Endothelial cell of umbilical vein (primary cell): ENCODE data around the gene BEAN1. TPM values are rescaled to one million over a fixed set of nuclear protein-coding genes. Genes with fewer than 3 reads are reported as not detected.

Experiments
- BruUV-seq: library from RNA; stranded (reverse); fragments of 400-500 nt; replicated peaks from 2 replicates; lab custom pipeline; 2021; lab: Mats Ljungman, UMichigan
- CTCF ChIA-PET: fragments of 300-600, 350-600 bp; sonication (Branson Sonifier 250); formaldehyde crosslinking; loops from one replicate; lab custom pipeline; 2021; ENCODE audit warnings: antibody characterized with exemption, inconsistent platforms; lab: Charles Lee
- POLR2A ChIA-PET: fragments of 300-600, 350-600 bp; sonication (Branson Sonifier 250); formaldehyde crosslinking; loops from one replicate; lab custom pipeline; 2021; ENCODE audit warnings: antibody characterized with exemption, inconsistent platforms; lab: Charles Lee
- DNase-seq: peaks from one replicate; pipeline ENCODE4 v3.0.0-alpha.2; 2011; ENCODE audit warnings: low read depth, low spot score
- FAIRE-seq: peaks from 2 replicates; lab custom pipeline; 2011; peaks lifted over from hg19 to GRCh38; lab: Jason Lieb, UNC
- H2AFZ ChIP-seq: 2 replicates; pipeline ENCODE4 v1.6.0; 2012; ENCODE audit warnings: low read depth, low read length, control low read depth, inconsistent platforms
- H3K27ac ChIP-seq: 2 replicates; pipeline ENCODE4 v1.5.1; 2011; ENCODE audit warnings: low read depth, mild to moderate bottlenecking, control low read depth, low read length, moderate library complexity; ENCODE audit not compliant: insufficient read depth
- H3K27me3 ChIP-seq, 2 experiments: 2 replicates each; pipeline versions ENCODE4 v1.6.0 to v1.6.1; 2011; ENCODE audit warnings: low read length in 2 of 2, mixed read lengths in 1 of 2; ENCODE audit not compliant: control insufficient read depth in 2 of 2, insufficient read depth in 2 of 2
- H3K36me3 ChIP-seq, 2 experiments: 2 replicates in 1 of 2; 3 replicates in 1 of 2; pipeline ENCODE4 v1.5.1; 2011; ENCODE audit warnings: low read length in 2 of 2, mild to moderate bottlenecking in 1 of 2, moderate library complexity in 1 of 2; ENCODE audit not compliant: control insufficient read depth in 2 of 2, insufficient read depth in 2 of 2; ENCODE audit errors: extremely low read depth in 1 of 2
- H3K4me1 ChIP-seq: 3 replicates; pipeline ENCODE4 v1.5.1; 2011; ENCODE audit warnings: mild to moderate bottlenecking, low read length; ENCODE audit not compliant: control insufficient read depth, insufficient read depth; ENCODE audit errors: extremely low read depth
- H3K4me2 ChIP-seq: 2 replicates; pipeline ENCODE4 v1.6.1; 2011; ENCODE audit warnings: low read length, control low read depth, mixed read lengths; ENCODE audit not compliant: insufficient read depth
- H3K4me3 ChIP-seq, 3 experiments: fragments of 200-600 bp in 1 of 3; sonication (generic), shearing (Covaris generic) in 1 of 3; replicated peaks in 1 of 3; 2 replicates each; pipeline ENCODE4 v1.5.1; 2011 to 2016; ENCODE audit warnings: control low read depth in 3 of 3, low read length in 3 of 3, mild to moderate bottlenecking in 2 of 3, inconsistent platforms in 1 of 3, low read depth in 1 of 3, moderate library complexity in 1 of 3; ENCODE audit not compliant: insufficient read depth in 1 of 3
- H3K79me2 ChIP-seq: 2 replicates; pipeline ENCODE4 v1.6.0; 2012; ENCODE audit warnings: low read length, inconsistent platforms; ENCODE audit not compliant: control insufficient read depth, insufficient read depth
- H3K9ac ChIP-seq: replicated peaks from 2 replicates; pipeline ENCODE3; 2011; ENCODE audit warnings: low read length, control low read depth; ENCODE audit not compliant: insufficient read depth; ENCODE audit errors: extremely low read depth
- H3K9me1 ChIP-seq: replicated peaks from 3 replicates; pipeline ENCODE4 v1.6.0; 2011; ENCODE audit warnings: mild to moderate bottlenecking, low read length; ENCODE audit not compliant: control insufficient read depth, insufficient read depth; ENCODE audit errors: extremely low read depth
- H3K9me3 ChIP-seq: replicated peaks from 2 replicates; pipeline ENCODE4 v1.5.1; 2012; ENCODE audit warnings: low read length, inconsistent platforms; ENCODE audit not compliant: control insufficient read depth, insufficient read depth
- H4K20me1 ChIP-seq: replicated peaks from 2 replicates; pipeline ENCODE3; 2011; ENCODE audit warnings: mild to moderate bottlenecking, low read length; ENCODE audit not compliant: control insufficient read depth, insufficient read depth; ENCODE audit errors: extremely low read depth
- CTCF ChIP-seq, 2 donors: IDR thresholded peaks; 1 replicate in 1 of 2; 2 replicates in 1 of 2; pipeline ENCODE4 v1.5.1; 2011; ENCODE audit warnings: low read length in 2 of 2, mild to moderate bottlenecking in 2 of 2, moderate library complexity in 2 of 2, control low read depth in 1 of 2, inconsistent platforms in 1 of 2, low read depth in 1 of 2; ENCODE audit not compliant: insufficient read depth in 1 of 2; ENCODE audit errors: extremely low read depth in 1 of 2
- EZH2 ChIP-seq: IDR thresholded peaks from 2 replicates; pipeline ENCODE4 v1.6.1; 2012; ENCODE audit warnings: borderline replicate concordance, low read depth, mild to moderate bottlenecking, moderate library complexity, low read length, inconsistent platforms; ENCODE audit not compliant: severe bottlenecking
- FOS ChIP-seq: IDR thresholded peaks from 2 replicates; pipeline ENCODE4 v1.6.1; 2011; ENCODE audit warnings: mild to moderate bottlenecking, low read length, moderate library complexity, borderline replicate concordance; ENCODE audit not compliant: insufficient read depth
- GATA2 ChIP-seq: IDR thresholded peaks from 2 replicates; pipeline ENCODE4 v1.7.0; 2011; ENCODE audit warnings: low read depth, mild to moderate bottlenecking, moderate library complexity, mixed read lengths, low read length; ENCODE audit not compliant: insufficient read length, insufficient read depth
- JUN ChIP-seq: IDR thresholded peaks from 2 replicates; pipeline ENCODE4 v1.6.1; 2011; ENCODE audit warnings: borderline replicate concordance, low read depth; ENCODE audit not compliant: insufficient read length, insufficient read depth
- MAX ChIP-seq: IDR thresholded peaks from 2 replicates; pipeline ENCODE4 v1.6.1; 2011; ENCODE audit not compliant: insufficient read depth, insufficient read length
- MYC ChIP-seq: IDR thresholded peaks from one replicate; pipeline ENCODE4 v1.6.1; 2011; ENCODE audit warnings: mild to moderate bottlenecking, low read depth, low read length
- POLR2A ChIP-seq: IDR thresholded peaks from 2 replicates; pipeline ENCODE4 v1.6.1; 2012; ENCODE audit warnings: low read depth, mild to moderate bottlenecking, control low read depth, low read length
- POLR2AphosphoS5 ChIP-seq: IDR thresholded peaks from 2 replicates; pipeline ENCODE4 v1.6.1; 2012; ENCODE audit warnings: low read depth, mild to moderate bottlenecking, control low read depth, low read length, moderate library complexity; ENCODE audit not compliant: insufficient read depth
- dilution Hi-C: fragments of 300-500 bp; cut with MboI; formaldehyde crosslinking; loops from one replicate; pipeline ENCODE4 v1.15.0; 2019; ENCODE audit warnings: low sequenced_read_pairs; ENCODE audit not compliant: extremely low pct_ligation_motif_present
- intact Hi-C: fragments of 100-400 bp; cut with micrococcal nuclease; formaldehyde crosslinking; loops from one replicate; pipeline ENCODE4 v1.10.0; 2022
- polyA plus RNA-seq, 4 experiments: library from polyadenylated mRNA; depleted of rRNA in 3 of 4; stranded (reverse) in 3 of 4; unstranded in 1 of 4; fragments of >200 nt; gene quantifications; 2 replicates each; pipeline versions ENCODE4 v1.2.1 to v1.2.3, GENCODE V29; 2011 to 2012; ENCODE audit warnings: missing spikeins in 1 of 4
- total RNA-seq: library from RNA; stranded (reverse); gene quantifications from 2 replicates; pipeline ENCODE4 v1.2.3, GENCODE V29; 2021

BEAN1 gene
- total and polyA plus RNA-seq, 2 donors (not counting 3 experiments of a cell fraction or from before 2014, with no cell fraction given): not detected

GRCh38 chr16:66470556-66470955 lies 43.5 kb downstream of the BEAN1 start:
- dilution Hi-C loops (no loop called here), intact Hi-C loops (no loop called here)
- Histone ChIP-seq H3K27me3 (peaks cover 0 to 11% of the 10 kb centered on the region in 2 experiments), H4K20me1 (no peaks in the 10 kb centered on the region), H3K36me3 (no peaks in the 10 kb centered on the region), H3K4me2 (no peak overlapping the region), H3K9me3 (no peaks in the 10 kb centered on the region), H3K79me2 (no peaks in the 10 kb centered on the region), H2AFZ (no peak overlapping the region), H3K9ac (no peak overlapping the region), H3K4me1 (peaks cover 5% of the 10 kb centered on the region), H3K4me3 (no peak overlapping the region), H3K9me1 (no peaks in the 10 kb centered on the region), H3K27ac (no peak overlapping the region)
- no peak for FAIRE-seq
- DNase-seq: no peak
- ChIA-PET CTCF (interaction anchor here (1.0 kb wide), 1 partner anchor 45 kb away, joined by 3 read pairs; no protein-coding TSS in a partner anchor), POLR2A (no interaction called here)
- no TSS peak for BruUV-seq
- TF ChIP-seq JUN (no peak), MAX (no peak), POLR2AphosphoS5 (no peak), CTCF (IDR thresholded peaks at IDR 0.05; ENCODE audit: extremely low read depth in 1 of 2, insufficient read depth in 1 of 2, low read depth in 1 of 2, low read length in 2 of 2) (no peak), FOS (no peak), POLR2A (no peak), GATA2 (no peak), EZH2 (no peak), MYC (no peak)
